ENCODE results near the gene CPNE7. TPM values are rescaled to one million over a fixed set of nuclear protein-coding genes. Genes with fewer than 3 reads are reported as not detected.

Gene CPNE7
- total and polyA plus RNA-seq, 9 of the 15 experiments (the other 6 are each of a cell fraction or from before 2014, with no cell fraction given) = 0.30 to 73.4 (median 32.7) TPM

GRCh38 chr16:89560378-89561141, 15.0 kb upstream of the CPNE7 start, which contains the start of gene RPL13 (continued):
- no peak for TF ChIP-seq ZNF449 (CRISPR knock-in tag; IDR thresholded peaks at IDR 0.05)
- TF ChIP-seq ZNF12 (CRISPR knock-in tag; IDR thresholded peaks at IDR 0.05) = peak; percentile 12; the same call in 1 of the 2 replicates
- peak in 1 of 2 experiments; percentile 82; a peak in 2 of 4 replicates for TF ChIP-seq ZNF318 (IDR thresholded peaks at IDR 0.05; ENCODE audit: borderline replicate concordance in 1 of 2, low read depth in 1 of 2)
- no peak; the same call in 1 of the 2 replicates for TF ChIP-seq ARID1B (IDR thresholded peaks at IDR 0.05)
- no peak for TF ChIP-seq TAF15 (IDR thresholded peaks at IDR 0.05; ENCODE audit: low read depth, low read length)
- TF ChIP-seq NRF1 (conservative IDR thresholded peaks at IDR 0.05 in 1 of 2, IDR thresholded peaks at IDR 0.05 in 1 of 2) = peak; percentile 83 to 86
- TF ChIP-seq NR1H2 (CRISPR knock-in tag; IDR thresholded peaks at IDR 0.05) = no peak
- no peak; the same call in 1 of the 2 replicates for TF ChIP-seq ZNF436 (CRISPR knock-in tag; IDR thresholded peaks at IDR 0.05)
- no peak for TF ChIP-seq ZNF146 (CRISPR knock-in tag; IDR thresholded peaks at IDR 0.05; ENCODE audit: unreplicated experiment)

All from K562 (cell line).